Measurements from ENCODE around the gene CDH5. TPM values are rescaled to one million over a fixed set of nuclear protein-coding genes. Genes with fewer than 3 reads are reported as not detected.

Gene CDH5
- total and polyA plus RNA-seq, 4 donors: 1.5 to 97.5 (median 20.9) TPM

DNA sequence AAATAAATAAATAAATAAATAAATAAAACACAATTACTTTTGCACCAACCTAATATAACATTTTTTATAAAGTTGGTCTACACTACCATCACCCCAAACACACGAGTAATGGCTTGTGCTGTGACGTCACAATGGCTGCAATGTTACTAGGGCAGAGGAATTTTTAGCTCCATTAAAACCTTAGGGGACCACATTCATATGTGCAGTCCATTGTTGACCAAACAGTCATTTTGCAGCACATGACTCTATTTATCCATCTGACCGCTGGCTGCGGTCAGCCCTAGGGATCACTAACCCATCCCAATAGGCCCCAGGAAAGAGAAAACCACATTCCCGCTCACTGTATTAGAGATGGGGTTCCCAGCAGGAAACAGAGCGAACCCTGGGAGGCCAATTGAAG, 9.6 kb downstream of the CDH5 start:
- Histone ChIP-seq H3K4me1 (ENCODE audit: control insufficient read depth in 1 of 2, insufficient read depth in 2 of 2, low read length in 2 of 2) (no peaks in the 10 kb centered on the region), H3K27ac (ENCODE audit: low read depth in 1 of 2, low read length in 2 of 2) (no peak overlapping the region), H3K9me3 (ENCODE audit: control insufficient read depth, low read length) (no peaks in the 10 kb centered on the region), H3K4me3 (ENCODE audit: low read length in 2 of 2) (no peak overlapping the region), H3K36me3 (ENCODE audit: control insufficient read depth in 1 of 2, insufficient read depth in 2 of 2, low read length in 1 of 2) (no peaks in the 10 kb centered on the region), H3K27me3 (ENCODE audit: control insufficient read depth in 1 of 2, insufficient read depth in 2 of 2, low read length in 1 of 2) (no peaks in the 10 kb centered on the region)
- DNase-seq: no peak
- ATAC-seq (ENCODE audit: low FRiP score): no peak
- WGBS, 2 donors: 95 to 96% methylated on average over 6 of the region's 6 CpGs
- intact Hi-C loops (cut with DNase I): no loop called here

DNA sequence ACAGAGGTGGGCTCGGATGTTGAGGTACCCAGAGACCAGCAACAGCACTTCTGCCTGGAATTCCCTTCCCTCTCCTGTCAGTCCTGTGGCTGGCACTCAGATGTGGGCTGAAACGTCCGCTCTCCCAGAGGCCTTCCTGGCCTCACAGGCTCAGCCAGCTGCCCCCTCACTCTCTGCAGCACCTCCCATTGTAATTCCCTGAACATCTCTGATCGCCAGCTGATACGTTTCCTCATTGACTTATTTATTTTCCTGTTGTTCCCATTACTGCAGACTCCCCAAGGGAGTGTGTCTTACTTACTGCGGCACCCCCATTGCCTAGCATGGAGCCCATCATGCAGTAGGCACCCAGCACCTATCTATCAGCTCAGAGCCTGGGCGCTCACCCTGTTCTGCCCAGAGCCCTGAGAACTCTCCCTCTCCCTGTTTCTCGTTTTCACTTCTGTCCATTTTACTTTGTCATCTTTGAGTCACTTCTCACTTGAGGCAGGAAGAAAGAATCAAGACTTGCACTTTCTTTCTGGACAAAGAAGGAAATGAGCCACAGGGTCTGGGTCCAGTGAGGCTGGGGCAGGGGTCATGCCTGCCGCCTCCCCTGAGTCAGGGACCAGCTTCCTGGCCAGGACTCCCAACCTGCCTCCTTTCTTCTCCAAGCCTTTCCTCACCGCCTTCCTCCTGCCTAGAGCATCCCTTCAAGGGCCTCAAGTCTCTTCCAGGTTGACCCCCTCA, 10.2 kb downstream of the CDH5 start:
- H3K27ac ChIP-seq (ENCODE audit: low read depth in 1 of 2, low read length in 2 of 2): no peak overlapping the region
- DNase-seq (peak in 1 of 2 donors; percentile 15), ATAC-seq (ENCODE audit: low FRiP score) (no peak)
- H3K9me3 ChIP-seq (ENCODE audit: control insufficient read depth, low read length): no peaks in the 10 kb centered on the region
- WGBS, 2 donors: 92 to 94% methylated on average over 10 of the region's 10 CpGs
- no peaks in the 10 kb centered on the region for H3K4me1 ChIP-seq (ENCODE audit: control insufficient read depth in 1 of 2, insufficient read depth in 2 of 2, low read length in 2 of 2)
- no peaks in the 10 kb centered on the region for H3K27me3 ChIP-seq (ENCODE audit: control insufficient read depth in 1 of 2, insufficient read depth in 2 of 2, low read length in 1 of 2)
- H3K4me3 ChIP-seq (ENCODE audit: low read length in 2 of 2): no peak overlapping the region
- intact Hi-C loops (cut with DNase I): no loop called here
- H3K36me3 ChIP-seq (ENCODE audit: control insufficient read depth in 1 of 2, insufficient read depth in 2 of 2, low read length in 1 of 2): no peaks in the 10 kb centered on the region

DNA sequence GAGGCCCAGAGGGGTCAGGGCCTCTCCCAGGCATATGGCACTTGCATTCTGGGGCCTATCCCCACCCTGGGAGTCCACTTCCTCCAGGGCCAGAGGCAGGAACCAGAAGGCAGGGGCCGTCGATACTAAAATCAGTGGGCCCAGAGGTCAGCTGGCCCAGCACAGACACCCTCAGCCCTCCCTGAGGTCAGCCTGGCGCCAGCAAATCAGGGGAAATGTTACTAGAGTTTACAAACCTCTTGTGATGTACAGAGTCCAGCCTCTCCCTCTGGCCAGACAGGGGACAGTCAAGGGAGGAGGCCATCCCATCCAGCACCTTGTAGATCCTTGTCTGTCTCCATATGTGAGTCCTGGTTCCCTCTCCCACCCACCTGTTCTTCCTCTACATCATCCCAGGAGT, 10.8 kb downstream of the CDH5 start:
- peak in 1 of 2 donors; percentile 20 for DNase-seq

DNA sequence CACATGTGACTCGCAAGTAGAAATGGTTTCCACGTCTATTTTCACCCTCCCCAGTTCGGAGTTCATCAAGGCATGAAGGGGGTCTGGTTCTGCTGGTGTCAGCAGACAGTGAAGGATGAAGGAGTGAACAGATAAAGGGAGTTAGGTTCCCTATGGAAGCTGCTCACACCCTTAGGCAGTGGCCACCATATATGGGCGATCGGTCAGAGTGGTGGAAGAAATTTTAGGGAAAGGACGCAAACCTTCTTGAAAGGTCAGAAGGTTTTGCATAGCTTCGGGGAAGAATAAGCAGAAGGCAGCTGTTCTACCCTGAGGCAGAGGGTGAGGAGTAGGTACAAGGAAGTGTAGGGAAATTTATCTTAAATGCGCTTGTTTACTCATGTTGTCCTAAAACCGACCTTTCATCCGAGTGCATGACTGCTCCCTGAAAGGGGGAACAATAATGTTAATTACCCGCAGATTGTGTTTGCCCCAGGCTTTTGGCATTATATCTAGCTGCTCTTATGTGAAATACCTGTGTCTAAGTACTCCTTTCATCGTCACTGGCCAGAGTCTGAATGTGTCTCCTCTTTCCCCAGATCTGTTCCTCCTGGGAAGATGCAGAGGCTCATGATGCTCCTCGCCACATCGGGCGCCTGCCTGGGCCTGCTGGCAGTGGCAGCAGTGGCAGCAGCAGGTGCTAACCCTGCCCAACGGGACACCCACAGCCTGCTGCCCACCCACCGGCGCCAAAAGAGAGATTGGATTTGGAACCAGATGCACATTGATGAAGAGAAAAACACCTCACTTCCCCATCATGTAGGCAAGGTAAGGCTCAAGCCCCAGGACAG, 12.5 kb downstream of the CDH5 start:
- Histone ChIP-seq H3K27me3 (ENCODE audit: control insufficient read depth in 1 of 2, insufficient read depth in 2 of 2, low read length in 1 of 2) (no peaks in the 10 kb centered on the region), H3K36me3 (ENCODE audit: control insufficient read depth in 1 of 2, insufficient read depth in 2 of 2, low read length in 1 of 2) (no peaks in the 10 kb centered on the region), H3K27ac (ENCODE audit: low read depth in 1 of 2, low read length in 2 of 2) (no peak overlapping the region), H3K4me3 (ENCODE audit: low read length in 2 of 2) (no peak overlapping the region), H3K4me1 (ENCODE audit: control insufficient read depth in 1 of 2, insufficient read depth in 2 of 2, low read length in 2 of 2) (no peaks in the 10 kb centered on the region), H3K9me3 (ENCODE audit: control insufficient read depth, low read length) (no peaks in the 10 kb centered on the region)
- DNase-seq (peak in 1 of 2 donors; percentile 9), ATAC-seq (ENCODE audit: low FRiP score) (no peak)
- WGBS, 2 donors: 86 to 89% methylated on average over 17 to 18 of the region's 18 CpGs
- intact Hi-C loops (cut with DNase I): no loop called here

More for the DNA sequence above, 10.8 kb downstream of the CDH5 start:
- H3K4me1 ChIP-seq (ENCODE audit: control insufficient read depth in 1 of 2, insufficient read depth in 2 of 2, low read length in 2 of 2): no peaks in the 10 kb centered on the region
- 94 to 95% methylated on average over 3 of the region's 3 CpGs for WGBS, 2 donors
- H3K27ac ChIP-seq (ENCODE audit: low read depth in 1 of 2, low read length in 2 of 2): no peak overlapping the region
- H3K4me3 ChIP-seq (ENCODE audit: low read length in 2 of 2): no peak overlapping the region
- no peaks in the 10 kb centered on the region for H3K36me3 ChIP-seq (ENCODE audit: control insufficient read depth in 1 of 2, insufficient read depth in 2 of 2, low read length in 1 of 2)
- intact Hi-C loops (cut with DNase I): no loop called here
- ATAC-seq (ENCODE audit: low FRiP score): no peak
- no peaks in the 10 kb centered on the region for H3K9me3 ChIP-seq (ENCODE audit: control insufficient read depth, low read length)
- no peaks in the 10 kb centered on the region for H3K27me3 ChIP-seq (ENCODE audit: control insufficient read depth in 1 of 2, insufficient read depth in 2 of 2, low read length in 1 of 2)

DNA sequence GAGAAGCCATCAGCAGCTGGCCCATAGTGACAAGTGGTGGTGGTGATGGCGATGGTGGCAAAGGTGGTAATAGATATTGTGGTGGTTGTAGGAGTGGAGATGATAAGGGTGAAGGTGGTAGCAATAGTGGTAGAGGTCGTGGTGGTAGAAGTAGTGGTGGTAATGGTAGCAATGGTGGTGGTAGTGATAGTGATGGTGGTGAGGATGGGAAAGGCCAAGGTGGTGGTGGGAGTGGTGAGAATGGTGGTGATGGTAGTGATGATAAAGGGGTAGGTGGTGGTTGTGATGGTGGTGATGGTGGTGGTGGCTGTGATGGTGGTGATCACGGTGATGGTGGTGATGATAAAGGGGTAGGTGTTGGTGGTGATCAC, 13.1 kb downstream of the CDH5 start:
- no peaks in the 10 kb centered on the region for H3K27me3 ChIP-seq (ENCODE audit: control insufficient read depth in 1 of 2, insufficient read depth in 2 of 2, low read length in 1 of 2)
- H3K4me3 ChIP-seq (ENCODE audit: low read length in 2 of 2): no peak overlapping the region
- intact Hi-C loops (cut with DNase I): no loop called here
- H3K36me3 ChIP-seq (ENCODE audit: control insufficient read depth in 1 of 2, insufficient read depth in 2 of 2, low read length in 1 of 2): no peaks in the 10 kb centered on the region
- DNase-seq (peak in 1 of 2 donors; percentile 5), ATAC-seq (ENCODE audit: low FRiP score) (no peak)
- WGBS, 2 donors: 97 to 100% methylated on average over 3 of the region's 3 CpGs
- no peaks in the 10 kb centered on the region for H3K9me3 ChIP-seq (ENCODE audit: control insufficient read depth, low read length)
- no peaks in the 10 kb centered on the region for H3K4me1 ChIP-seq (ENCODE audit: control insufficient read depth in 1 of 2, insufficient read depth in 2 of 2, low read length in 2 of 2)
- no peak overlapping the region for H3K27ac ChIP-seq (ENCODE audit: low read depth in 1 of 2, low read length in 2 of 2)

DNA sequence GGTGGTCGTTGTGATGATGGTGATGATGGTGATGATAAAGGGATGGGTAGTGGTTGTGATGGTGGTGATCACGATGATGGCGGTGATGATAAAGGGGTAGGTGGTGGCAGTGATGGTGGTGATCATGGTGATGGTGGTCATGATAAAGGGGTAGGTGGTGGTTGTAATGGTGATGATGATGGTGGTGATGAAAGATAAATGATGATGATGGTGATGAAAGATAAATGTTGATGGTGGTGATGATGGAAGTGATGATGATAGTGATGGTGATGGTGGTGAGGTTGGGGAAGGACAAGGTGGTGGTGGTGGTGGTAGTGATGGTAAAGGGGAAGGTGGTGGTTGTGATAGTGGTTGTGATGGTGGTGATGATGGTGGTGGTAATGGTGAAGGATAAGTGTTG, 13.9 kb downstream of the CDH5 start:
- 72 to 78% methylated on average over 3 of the region's 3 CpGs for WGBS, 2 donors
- Histone ChIP-seq H3K4me1 (ENCODE audit: control insufficient read depth in 1 of 2, insufficient read depth in 2 of 2, low read length in 2 of 2) (no peaks in the 10 kb centered on the region), H3K4me3 (ENCODE audit: low read length in 2 of 2) (no peak overlapping the region), H3K9me3 (ENCODE audit: control insufficient read depth, low read length) (no peaks in the 10 kb centered on the region), H3K36me3 (ENCODE audit: control insufficient read depth in 1 of 2, insufficient read depth in 2 of 2, low read length in 1 of 2) (no peaks in the 10 kb centered on the region), H3K27ac (ENCODE audit: low read depth in 1 of 2, low read length in 2 of 2) (no peak overlapping the region), H3K27me3 (ENCODE audit: control insufficient read depth in 1 of 2, insufficient read depth in 2 of 2, low read length in 1 of 2) (no peaks in the 10 kb centered on the region)
- intact Hi-C loops (cut with DNase I): no loop called here
- ATAC-seq (ENCODE audit: low FRiP score) (no peak), DNase-seq (no peak)

DNA sequence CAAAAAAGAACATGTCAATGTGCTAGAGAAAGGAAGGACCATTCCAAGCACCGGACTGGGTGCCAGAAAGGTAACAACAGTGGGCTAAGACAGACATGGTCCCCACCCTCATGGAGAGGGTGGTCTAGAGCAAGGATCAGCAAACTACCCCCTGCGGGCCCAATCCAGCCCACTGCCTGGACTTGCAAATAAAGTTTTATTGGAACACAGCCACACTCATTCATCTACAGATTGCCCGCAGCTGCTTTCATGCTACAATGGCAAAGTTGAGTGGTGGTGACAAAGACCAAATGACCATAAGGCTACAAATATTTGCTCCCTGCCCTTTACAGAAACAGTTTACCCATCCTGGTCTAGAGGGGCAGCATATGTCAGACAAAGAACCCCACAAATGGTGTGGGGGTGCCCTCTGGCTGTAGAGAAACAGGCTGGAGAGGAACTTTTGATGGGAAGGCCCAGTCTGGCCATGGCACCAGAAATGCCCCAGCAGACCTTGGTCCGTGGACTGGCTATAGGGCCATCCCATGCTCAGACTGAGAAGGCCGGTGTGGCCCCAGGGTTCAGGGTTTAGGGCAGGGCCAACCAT, 15.2 kb downstream of the CDH5 start:
- Histone ChIP-seq H3K27me3 (ENCODE audit: control insufficient read depth in 1 of 2, insufficient read depth in 2 of 2, low read length in 1 of 2) (no peaks in the 10 kb centered on the region), H3K4me3 (ENCODE audit: low read length in 2 of 2) (no peak overlapping the region), H3K27ac (ENCODE audit: low read depth in 1 of 2, low read length in 2 of 2) (no peak overlapping the region), H3K9me3 (ENCODE audit: control insufficient read depth, low read length) (no peaks in the 10 kb centered on the region), H3K36me3 (ENCODE audit: control insufficient read depth in 1 of 2, insufficient read depth in 2 of 2, low read length in 1 of 2) (no peaks in the 10 kb centered on the region), H3K4me1 (ENCODE audit: control insufficient read depth in 1 of 2, insufficient read depth in 2 of 2, low read length in 2 of 2) (no peaks in the 10 kb centered on the region)
- WGBS, 2 donors: 75 to 79% methylated on average over 5 of the region's 5 CpGs
- DNase-seq: no peak
- ATAC-seq (ENCODE audit: low FRiP score): no peak
- intact Hi-C loops (cut with DNase I): no loop called here

DNA sequence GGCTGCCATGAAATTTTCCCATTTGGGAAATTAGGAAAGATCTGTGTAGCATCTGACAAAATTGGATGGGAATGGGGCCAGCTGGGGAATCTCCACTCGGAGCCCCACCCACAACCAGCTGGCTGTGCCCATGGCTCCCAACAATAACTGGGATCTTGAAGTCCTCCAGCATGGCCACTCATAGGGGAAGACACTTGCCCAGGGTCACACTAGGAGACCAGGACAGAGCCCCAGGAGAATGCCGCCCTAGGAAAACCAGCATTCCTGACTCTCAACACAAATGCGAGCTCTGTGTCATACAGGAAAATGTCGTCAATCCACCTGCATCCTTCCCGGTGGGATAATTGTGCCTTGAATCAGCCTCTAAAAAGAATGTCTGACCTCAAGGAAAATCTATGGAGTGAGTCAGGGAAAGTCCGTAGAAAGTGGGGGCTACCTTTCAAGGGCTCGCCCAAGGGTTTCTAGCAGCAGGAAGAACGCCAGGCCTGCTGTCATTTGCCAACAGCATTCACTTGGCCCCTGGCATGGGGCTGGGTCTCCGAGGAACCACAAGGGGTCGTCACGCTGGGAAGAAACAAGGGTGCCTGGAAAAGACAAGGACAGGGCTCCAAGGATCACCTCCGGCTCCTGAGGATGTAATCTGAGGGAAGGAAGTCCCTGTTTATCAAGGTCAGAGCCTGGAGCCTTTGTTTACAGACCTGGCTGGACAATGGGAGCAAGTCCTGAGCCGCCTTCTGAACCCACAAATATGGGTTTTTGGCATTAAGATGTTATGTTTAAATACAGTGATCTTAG, 15.9 kb downstream of the CDH5 start:
- 77 to 83% methylated on average over 13 of the region's 13 CpGs for WGBS, 2 donors
- no peak for DNase-seq
- H3K27me3 ChIP-seq (ENCODE audit: control insufficient read depth in 1 of 2, insufficient read depth in 2 of 2, low read length in 1 of 2): no peaks in the 10 kb centered on the region
- intact Hi-C loops (cut with DNase I): no loop called here
- no peaks in the 10 kb centered on the region for H3K4me1 ChIP-seq (ENCODE audit: control insufficient read depth in 1 of 2, insufficient read depth in 2 of 2, low read length in 2 of 2)
- ATAC-seq (ENCODE audit: low FRiP score): peak; percentile 51
- H3K4me3 ChIP-seq (ENCODE audit: low read length in 2 of 2): no peak overlapping the region
- no peaks in the 10 kb centered on the region for H3K36me3 ChIP-seq (ENCODE audit: control insufficient read depth in 1 of 2, insufficient read depth in 2 of 2, low read length in 1 of 2)
- no peaks in the 10 kb centered on the region for H3K9me3 ChIP-seq (ENCODE audit: control insufficient read depth, low read length)
- no peak overlapping the region for H3K27ac ChIP-seq (ENCODE audit: low read depth in 1 of 2, low read length in 2 of 2)

All from aorta (tissue), 5 donors.